ENCODE measurements around the gene TMC6. TPM values are rescaled to one million over a fixed set of nuclear protein-coding genes. Genes with fewer than 3 reads are reported as not detected.
A peak's percentile ranks its signal among the peaks of the same experiment; 100 is the strongest.

The TMC6 gene
- total and polyA plus RNA-seq, 2 of the 13 experiments (the other 11 are each of a cell fraction or from before 2014, with no cell fraction given) = 48.4 to 99.1 TPM

DNA sequence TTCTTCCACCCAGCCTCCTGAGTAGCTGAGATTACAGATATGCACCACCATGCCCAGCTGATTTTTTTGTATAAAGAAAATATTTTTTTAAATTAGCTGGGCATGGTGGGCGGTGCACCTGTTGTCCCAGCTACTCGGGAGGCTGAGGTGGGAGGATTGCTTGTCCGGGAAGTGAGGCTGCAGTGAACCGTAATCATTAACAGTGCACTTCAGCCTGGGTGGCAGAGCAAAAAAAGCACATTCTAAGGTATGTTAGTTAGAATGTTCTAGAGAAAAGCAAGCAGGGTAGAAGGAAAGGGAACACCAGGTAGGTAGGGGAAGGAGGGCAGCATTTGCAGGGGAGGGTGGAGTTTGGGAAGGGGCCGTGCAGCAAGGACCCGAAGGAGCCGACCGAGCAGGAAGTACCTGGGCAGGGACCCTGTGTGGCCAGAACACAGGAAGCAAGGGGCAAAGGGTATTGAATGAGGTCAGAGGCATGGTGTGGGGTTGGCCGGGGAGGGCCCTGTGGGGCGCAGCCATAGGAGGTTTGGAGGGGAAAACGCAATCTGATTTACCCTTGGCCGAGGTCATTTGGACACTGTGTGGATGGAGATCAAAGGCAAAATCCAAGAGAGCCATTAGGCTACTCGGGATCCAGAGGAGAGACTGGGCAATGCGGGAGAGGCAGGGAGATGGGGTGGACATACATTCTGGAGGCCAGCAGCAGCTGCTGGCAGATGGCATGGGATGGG, 19.9 kb upstream of the TMC6 start (continued):
- TF ChIP-seq, protein P1, sequence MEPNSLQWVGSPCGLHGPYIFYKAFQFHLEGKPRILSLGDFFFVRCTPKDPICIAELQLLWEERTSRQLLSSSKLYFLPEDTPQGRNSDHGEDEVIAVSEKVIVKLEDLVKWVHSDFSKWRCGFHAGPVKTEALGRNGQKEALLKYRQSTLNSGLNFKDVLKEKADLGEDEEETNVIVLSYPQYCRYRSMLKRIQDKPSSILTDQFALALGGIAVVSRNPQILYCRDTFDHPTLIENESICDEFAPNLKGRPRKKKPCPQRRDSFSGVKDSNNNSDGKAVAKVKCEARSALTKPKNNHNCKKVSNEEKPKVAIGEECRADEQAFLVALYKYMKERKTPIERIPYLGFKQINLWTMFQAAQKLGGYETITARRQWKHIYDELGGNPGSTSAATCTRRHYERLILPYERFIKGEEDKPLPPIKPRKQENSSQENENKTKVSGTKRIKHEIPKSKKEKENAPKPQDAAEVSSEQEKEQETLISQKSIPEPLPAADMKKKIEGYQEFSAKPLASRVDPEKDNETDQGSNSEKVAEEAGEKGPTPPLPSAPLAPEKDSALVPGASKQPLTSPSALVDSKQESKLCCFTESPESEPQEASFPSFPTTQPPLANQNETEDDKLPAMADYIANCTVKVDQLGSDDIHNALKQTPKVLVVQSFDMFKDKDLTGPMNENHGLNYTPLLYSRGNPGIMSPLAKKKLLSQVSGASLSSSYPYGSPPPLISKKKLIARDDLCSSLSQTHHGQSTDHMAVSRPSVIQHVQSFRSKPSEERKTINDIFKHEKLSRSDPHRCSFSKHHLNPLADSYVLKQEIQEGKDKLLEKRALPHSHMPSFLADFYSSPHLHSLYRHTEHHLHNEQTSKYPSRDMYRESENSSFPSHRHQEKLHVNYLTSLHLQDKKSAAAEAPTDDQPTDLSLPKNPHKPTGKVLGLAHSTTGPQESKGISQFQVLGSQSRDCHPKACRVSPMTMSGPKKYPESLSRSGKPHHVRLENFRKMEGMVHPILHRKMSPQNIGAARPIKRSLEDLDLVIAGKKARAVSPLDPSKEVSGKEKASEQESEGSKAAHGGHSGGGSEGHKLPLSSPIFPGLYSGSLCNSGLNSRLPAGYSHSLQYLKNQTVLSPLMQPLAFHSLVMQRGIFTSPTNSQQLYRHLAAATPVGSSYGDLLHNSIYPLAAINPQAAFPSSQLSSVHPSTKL (CRISPR knock-in tag; IDR thresholded peaks at IDR 0.05) = 0 out of 2 replicates have a peak, but pooled peaks have one; percentile 14
- TF ChIP-seq, protein P2, sequence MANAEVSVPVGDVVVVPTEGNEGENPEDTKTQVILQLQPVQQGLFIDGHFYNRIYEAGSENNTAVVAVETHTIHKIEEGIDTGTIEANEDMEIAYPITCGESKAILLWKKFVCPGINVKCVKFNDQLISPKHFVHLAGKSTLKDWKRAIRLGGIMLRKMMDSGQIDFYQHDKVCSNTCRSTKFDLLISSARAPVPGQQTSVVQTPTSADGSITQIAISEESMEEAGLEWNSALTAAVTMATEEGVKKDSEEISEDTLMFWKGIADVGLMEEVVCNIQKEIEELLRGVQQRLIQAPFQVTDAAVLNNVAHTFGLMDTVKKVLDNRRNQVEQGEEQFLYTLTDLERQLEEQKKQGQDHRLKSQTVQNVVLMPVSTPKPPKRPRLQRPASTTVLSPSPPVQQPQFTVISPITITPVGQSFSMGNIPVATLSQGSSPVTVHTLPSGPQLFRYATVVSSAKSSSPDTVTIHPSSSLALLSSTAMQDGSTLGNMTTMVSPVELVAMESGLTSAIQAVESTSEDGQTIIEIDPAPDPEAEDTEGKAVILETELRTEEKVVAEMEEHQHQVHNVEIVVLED (CRISPR knock-in tag; IDR thresholded peaks at IDR 0.05; ENCODE audit: borderline replicate concordance) = 0 out of 2 replicates have a peak, but pooled peaks have one; percentile 9
- peak; percentile 69; the same call in 1 of the 2 replicates for TF ChIP-seq ETV5 (CRISPR knock-in tag; IDR thresholded peaks at IDR 0.05; ENCODE audit: borderline replicate concordance)
- peak; percentile 66 for TF ChIP-seq RARA (CRISPR knock-in tag; IDR thresholded peaks at IDR 0.05)
- 0 out of 2 replicates have a peak, but pooled peaks have one; percentile 30 for TF ChIP-seq ZNF350 (CRISPR knock-in tag; IDR thresholded peaks at IDR 0.05; ENCODE audit: borderline replicate concordance, low read depth)
- no peak for TF ChIP-seq MAZ (IDR thresholded peaks at IDR 0.05; ENCODE audit: borderline replicate concordance, low read depth, low read length)
- 0 out of 2 replicates have a peak, but pooled peaks have one; percentile 17 for TF ChIP-seq MAZ (CRISPR knock-in tag; IDR thresholded peaks at IDR 0.05; ENCODE audit: low read depth)
- no peak for TF ChIP-seq ATRX (CRISPR knock-in tag; IDR thresholded peaks at IDR 0.05; ENCODE audit: borderline replicate concordance)
- TF ChIP-seq KDM2A (CRISPR knock-in tag; IDR thresholded peaks at IDR 0.05; ENCODE audit: borderline replicate concordance, low read depth) = no peak
- no peak for TF ChIP-seq STAG1 (CRISPR knock-in tag; IDR thresholded peaks at IDR 0.05)
- no peak for TF ChIP-seq ONECUT2 (CRISPR knock-in tag; IDR thresholded peaks at IDR 0.05)
- peak; percentile 57; the same call in 1 of the 2 replicates for TF ChIP-seq NR2F6 (IDR thresholded peaks at IDR 0.05)
- TF ChIP-seq NR2F6 (CRISPR knock-in tag; IDR thresholded peaks at IDR 0.05) = peak; percentile 84
- no peak for TF ChIP-seq RFX5 (IDR thresholded peaks at IDR 0.05; ENCODE audit: low read depth, low read length)
- TF ChIP-seq ATF7 (IDR thresholded peaks at IDR 0.05) = peak; percentile 34; the same call in 1 of the 2 replicates
- peak; percentile 90 for TF ChIP-seq ATF7 (CRISPR knock-in tag; IDR thresholded peaks at IDR 0.05)
- TF ChIP-seq, protein P3, sequence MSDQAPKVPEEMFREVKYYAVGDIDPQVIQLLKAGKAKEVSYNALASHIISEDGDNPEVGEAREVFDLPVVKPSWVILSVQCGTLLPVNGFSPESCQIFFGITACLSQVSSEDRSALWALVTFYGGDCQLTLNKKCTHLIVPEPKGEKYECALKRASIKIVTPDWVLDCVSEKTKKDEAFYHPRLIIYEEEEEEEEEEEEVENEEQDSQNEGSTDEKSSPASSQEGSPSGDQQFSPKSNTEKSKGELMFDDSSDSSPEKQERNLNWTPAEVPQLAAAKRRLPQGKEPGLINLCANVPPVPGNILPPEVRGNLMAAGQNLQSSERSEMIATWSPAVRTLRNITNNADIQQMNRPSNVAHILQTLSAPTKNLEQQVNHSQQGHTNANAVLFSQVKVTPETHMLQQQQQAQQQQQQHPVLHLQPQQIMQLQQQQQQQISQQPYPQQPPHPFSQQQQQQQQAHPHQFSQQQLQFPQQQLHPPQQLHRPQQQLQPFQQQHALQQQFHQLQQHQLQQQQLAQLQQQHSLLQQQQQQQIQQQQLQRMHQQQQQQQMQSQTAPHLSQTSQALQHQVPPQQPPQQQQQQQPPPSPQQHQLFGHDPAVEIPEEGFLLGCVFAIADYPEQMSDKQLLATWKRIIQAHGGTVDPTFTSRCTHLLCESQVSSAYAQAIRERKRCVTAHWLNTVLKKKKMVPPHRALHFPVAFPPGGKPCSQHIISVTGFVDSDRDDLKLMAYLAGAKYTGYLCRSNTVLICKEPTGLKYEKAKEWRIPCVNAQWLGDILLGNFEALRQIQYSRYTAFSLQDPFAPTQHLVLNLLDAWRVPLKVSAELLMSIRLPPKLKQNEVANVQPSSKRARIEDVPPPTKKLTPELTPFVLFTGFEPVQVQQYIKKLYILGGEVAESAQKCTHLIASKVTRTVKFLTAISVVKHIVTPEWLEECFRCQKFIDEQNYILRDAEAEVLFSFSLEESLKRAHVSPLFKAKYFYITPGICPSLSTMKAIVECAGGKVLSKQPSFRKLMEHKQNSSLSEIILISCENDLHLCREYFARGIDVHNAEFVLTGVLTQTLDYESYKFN (CRISPR knock-in tag; conservative IDR thresholded peaks at IDR 0.05) = peak; percentile 74
- 0 out of 2 replicates have a peak, but pooled peaks have one; percentile 21 for TF ChIP-seq ELF4 (CRISPR knock-in tag; IDR thresholded peaks at IDR 0.05; ENCODE audit: borderline replicate concordance)
- TF ChIP-seq ZNF253 (CRISPR knock-in tag; IDR thresholded peaks at IDR 0.05; ENCODE audit: borderline replicate concordance) = no peak
- 0 out of 2 replicates have a peak, but pooled peaks have one; percentile 34 for TF ChIP-seq ZMYM2 (CRISPR knock-in tag; IDR thresholded peaks at IDR 0.05)
- TF ChIP-seq ZFP36 (IDR thresholded peaks at IDR 0.05; ENCODE audit: borderline replicate concordance, low read depth, low read length, partially characterized antibody) = no peak

Data from HepG2 (cell line).